Astrocyte of the cerebellum (primary cell): ENCODE results near the gene IGSF9B.

Experiments used
- DNase-seq: peaks from one replicate; pipeline ENCODE4 v3.0.0-alpha.2; 2011; ENCODE audit warnings: low read depth
- H3K4me3 ChIP-seq: 2 replicates; pipeline ENCODE4 v1.5.1; 2011; ENCODE audit warnings: mild to moderate bottlenecking, low read depth, low read length, moderate library complexity
- CTCF ChIP-seq: IDR thresholded peaks from 2 replicates; pipeline ENCODE4 v1.5.1; 2012; ENCODE audit warnings: low read length, low read depth, moderate library complexity, mild to moderate bottlenecking; ENCODE audit errors: missing control alignments
- in situ Hi-C: cut with HindIII; loops from 2 replicates; pipeline ENCODE4 v1.10.0; 2017; ENCODE audit warnings: low sequenced_read_pairs

The IGSF9B gene

DNA sequence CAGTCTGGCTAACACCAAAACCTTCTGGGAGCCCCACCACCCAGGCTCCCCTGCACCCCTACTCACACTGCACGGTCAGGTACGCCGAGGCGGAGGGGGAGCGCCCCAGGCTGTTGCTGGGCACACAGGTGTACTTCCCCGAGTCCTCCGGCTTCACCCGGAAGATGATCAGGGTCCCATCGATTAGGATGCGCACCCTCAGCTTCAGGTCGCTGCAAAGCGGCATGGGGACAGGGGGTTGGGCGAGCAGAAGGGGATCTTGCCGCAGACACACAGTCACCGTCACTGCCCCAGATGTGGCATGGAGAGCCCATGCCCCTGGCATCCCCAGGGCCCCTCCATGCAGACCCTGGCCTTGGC is 21.2 kb downstream of the IGSF9B start:
- no peak for TF ChIP-seq CTCF
- in situ Hi-C loops = no loop called here
- no peak for DNase-seq
- no peak overlapping the region for H3K4me3 ChIP-seq

DNA sequence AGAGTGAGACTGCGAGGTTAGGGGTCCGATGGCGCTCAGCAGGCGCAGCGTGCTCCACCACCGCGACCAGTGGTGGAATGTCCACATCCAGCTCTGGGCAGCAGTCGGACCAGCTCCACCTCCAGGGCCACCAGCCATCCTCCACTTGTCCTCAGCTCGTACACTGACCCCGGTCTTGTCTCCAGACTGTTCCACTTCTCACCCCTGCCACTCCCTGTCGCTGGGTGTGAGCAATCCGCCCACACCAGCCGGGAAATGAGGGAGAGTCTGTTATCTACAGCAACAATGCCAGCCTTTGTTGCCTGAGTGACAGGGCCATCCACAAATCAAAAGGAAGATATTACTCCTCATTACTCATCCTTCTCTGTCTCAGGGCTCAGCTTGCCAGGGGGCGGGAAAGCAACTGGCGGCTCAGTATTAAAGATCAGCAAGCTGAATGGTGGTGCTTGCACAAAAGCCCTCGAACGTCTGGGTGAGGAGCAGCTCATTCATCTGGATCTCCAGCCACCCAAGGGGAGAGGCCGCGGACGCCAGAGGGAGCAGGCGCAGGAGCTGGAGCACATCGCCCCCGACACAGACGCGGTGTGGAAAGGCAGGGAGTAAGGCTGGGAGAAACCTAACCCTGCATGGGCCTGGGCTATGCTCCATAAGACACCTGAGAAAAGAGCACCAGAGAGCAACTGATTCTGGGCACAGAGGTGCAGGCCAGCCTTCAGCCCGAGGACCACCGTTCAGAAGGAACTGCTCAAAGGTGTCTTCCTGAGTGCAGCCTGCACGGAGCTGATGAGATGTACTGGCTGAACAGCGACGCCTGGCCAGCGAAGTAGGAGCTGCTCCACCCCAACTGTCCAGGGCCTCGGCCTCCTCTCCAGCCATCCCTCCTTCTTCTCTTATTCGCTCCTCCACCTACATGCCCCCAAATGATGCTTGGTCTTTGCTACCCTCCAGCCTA is 21.9 kb downstream of the IGSF9B start:
- H3K4me3 ChIP-seq = no peak overlapping the region
- TF ChIP-seq CTCF = no peak
- no peak for DNase-seq
- in situ Hi-C loops = no loop called here

DNA sequence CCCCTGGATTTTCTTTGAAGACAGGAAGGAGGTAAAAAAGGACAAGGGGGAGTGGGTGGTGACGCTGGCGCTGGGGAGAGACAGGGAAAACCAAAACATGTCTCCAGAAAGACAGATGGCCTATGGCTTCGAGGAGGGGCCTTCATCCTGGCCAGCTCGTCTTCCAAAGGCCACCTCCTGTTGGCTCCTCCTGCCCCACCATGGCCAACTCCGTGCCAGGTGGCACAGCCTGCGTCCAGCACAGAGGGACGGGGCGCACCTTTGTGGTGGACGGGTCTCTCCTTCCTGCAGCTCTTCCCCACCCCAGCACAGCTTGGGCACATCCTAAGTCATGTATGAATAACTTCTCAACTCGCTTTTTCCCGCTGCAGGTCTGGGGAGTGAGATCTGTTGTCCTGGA is 22.7 kb downstream of the IGSF9B start:
- no peak overlapping the region for H3K4me3 ChIP-seq
- TF ChIP-seq CTCF = no peak
- in situ Hi-C loops = no loop called here
- no peak for DNase-seq

DNA sequence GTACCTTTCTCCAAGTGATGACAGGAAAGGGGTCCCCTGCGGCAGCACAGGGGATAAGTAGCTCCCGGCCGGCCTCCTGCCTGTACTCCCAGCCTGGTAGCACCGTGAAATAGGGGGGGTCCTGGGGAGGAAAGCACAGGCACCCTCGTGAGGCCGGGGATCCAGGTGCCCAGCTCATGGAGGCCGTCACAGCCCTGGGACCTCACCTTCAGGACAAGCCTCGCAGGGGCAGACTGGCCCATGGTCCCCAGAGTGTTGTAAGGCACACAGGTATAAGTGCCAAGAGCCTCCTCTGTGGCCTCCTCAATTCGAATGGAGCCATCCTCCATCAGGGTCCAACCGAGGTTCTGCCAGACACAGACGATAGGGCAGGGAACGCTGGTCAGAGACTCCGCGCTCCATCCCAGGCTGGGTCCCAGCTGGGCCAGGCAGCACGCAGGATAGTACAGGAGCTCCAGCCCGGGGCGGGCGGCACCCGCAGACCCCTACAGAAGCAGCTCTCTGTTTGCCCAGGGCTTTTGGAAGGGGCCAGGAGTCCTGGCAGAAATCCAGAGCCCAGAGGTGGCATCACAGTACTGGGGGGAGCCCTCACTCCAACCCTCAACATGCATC is 25.2 kb downstream of the IGSF9B start:
- DNase-seq = no peak
- no peak overlapping the region for H3K4me3 ChIP-seq
- in situ Hi-C loops = no loop called here
- no peak for TF ChIP-seq CTCF

- in situ Hi-C loops = no loop called here
- DNase-seq = no peak
- peak; percentile 23 for TF ChIP-seq CTCF
- H3K4me3 ChIP-seq = no peak overlapping the region
These were observed 25.9 kb downstream of the IGSF9B start for GRCh38 chr11:133930767-133931448.

GRCh38 chr11:133930053-133930766 is 26.6 kb downstream of the IGSF9B start:
- no peak for DNase-seq
- in situ Hi-C loops = no loop called here
- no peak overlapping the region for H3K4me3 ChIP-seq
- no peak for TF ChIP-seq CTCF
